Loucy (cell line): ENCODE measurements around the gene PIGR.

ENCODE experiments used
- H2AFZ ChIP-seq: fragments of 200-600 bp; sonication (generic); 2 replicates; pipeline ENCODE4 v1.6.0; 2016; ENCODE audit warnings: antibody characterized with exemption, mild to moderate bottlenecking, low read length, moderate library complexity
- H3F3A ChIP-seq: fragments of 200-600 bp; 2 replicates; pipeline ENCODE4 v1.6.0; 2016; ENCODE audit warnings: antibody characterized with exemption, low read depth, mild to moderate bottlenecking
- H3K27me3 ChIP-seq: fragments of 200-600 bp; sonication (generic); 2 replicates; pipeline ENCODE4 v1.6.1; 2014; ENCODE audit warnings: low read length, mild to moderate bottlenecking; ENCODE audit not compliant: insufficient read depth, poor library complexity, severe bottlenecking
- H3K36me3 ChIP-seq: fragments of 200-600 bp; sonication (generic); 2 replicates; pipeline ENCODE4 v1.6.1; 2016; ENCODE audit warnings: low read length; ENCODE audit not compliant: insufficient read depth
- H3K4me1 ChIP-seq: fragments of 200-600 bp; sonication (generic); 2 replicates; pipeline ENCODE4 v1.5.1; 2014; ENCODE audit warnings: low read length, mild to moderate bottlenecking; ENCODE audit not compliant: insufficient read depth, poor library complexity, severe bottlenecking
- H3K4me2 ChIP-seq: fragments of 200-600 bp; sonication (generic); 2 replicates; pipeline ENCODE4 v1.6.0; 2014; ENCODE audit warnings: antibody characterized with exemption, low read length, low read depth, mild to moderate bottlenecking; ENCODE audit not compliant: poor library complexity, severe bottlenecking
- H3K4me3 ChIP-seq: fragments of 200-600 bp; sonication (generic); 2 replicates; pipeline ENCODE4 v1.5.1; 2014; ENCODE audit warnings: low read length, mild to moderate bottlenecking, mixed read lengths; ENCODE audit not compliant: poor library complexity, severe bottlenecking
- H3K79me2 ChIP-seq: fragments of 200-600 bp; sonication (generic); 2 replicates; pipeline ENCODE4 v1.6.1; 2014; ENCODE audit warnings: low read length; ENCODE audit not compliant: insufficient read depth
- H3K9ac ChIP-seq: fragments of 200-600 bp; sonication (generic); 2 replicates; pipeline ENCODE4 v1.6.0; 2014; ENCODE audit warnings: mild to moderate bottlenecking, low read depth, low read length, moderate library complexity; ENCODE audit not compliant: poor library complexity, severe bottlenecking
- H3K9me2 ChIP-seq: fragments of 200-600 bp; sonication (generic); replicated peaks from 2 replicates; pipeline ENCODE4 v1.6.1; 2016; ENCODE audit warnings: low read depth, low read length, mixed read lengths
- H3K9me3 ChIP-seq: fragments of 200-600 bp; sonication (generic); 2 replicates; pipeline ENCODE4 v1.6.1; 2014; ENCODE audit warnings: mild to moderate bottlenecking, antibody characterized with exemption, low read length, low read depth; ENCODE audit not compliant: insufficient read depth
- H4K20me1 ChIP-seq: fragments of 200-600 bp; sonication (generic); 2 replicates; pipeline ENCODE4 v1.6.0; 2014; ENCODE audit warnings: antibody characterized with exemption, low read length, mild to moderate bottlenecking; ENCODE audit not compliant: insufficient read depth, poor library complexity, severe bottlenecking
- CTCF ChIP-seq: fragments of 200-600 bp; sonication (generic); conservative IDR thresholded peaks from 2 replicates; pipeline ENCODE4 v1.5.1; 2014; ENCODE audit warnings: mild to moderate bottlenecking, antibody characterized with exemption, low read length
- EZH2phosphoT487 ChIP-seq: fragments of 200-600 bp; IDR thresholded peaks from 2 replicates; pipeline ENCODE4 v1.6.1; 2018; ENCODE audit warnings: antibody characterized with exemption, mild to moderate bottlenecking, moderate library complexity, borderline replicate concordance

PIGR gene

DNA sequence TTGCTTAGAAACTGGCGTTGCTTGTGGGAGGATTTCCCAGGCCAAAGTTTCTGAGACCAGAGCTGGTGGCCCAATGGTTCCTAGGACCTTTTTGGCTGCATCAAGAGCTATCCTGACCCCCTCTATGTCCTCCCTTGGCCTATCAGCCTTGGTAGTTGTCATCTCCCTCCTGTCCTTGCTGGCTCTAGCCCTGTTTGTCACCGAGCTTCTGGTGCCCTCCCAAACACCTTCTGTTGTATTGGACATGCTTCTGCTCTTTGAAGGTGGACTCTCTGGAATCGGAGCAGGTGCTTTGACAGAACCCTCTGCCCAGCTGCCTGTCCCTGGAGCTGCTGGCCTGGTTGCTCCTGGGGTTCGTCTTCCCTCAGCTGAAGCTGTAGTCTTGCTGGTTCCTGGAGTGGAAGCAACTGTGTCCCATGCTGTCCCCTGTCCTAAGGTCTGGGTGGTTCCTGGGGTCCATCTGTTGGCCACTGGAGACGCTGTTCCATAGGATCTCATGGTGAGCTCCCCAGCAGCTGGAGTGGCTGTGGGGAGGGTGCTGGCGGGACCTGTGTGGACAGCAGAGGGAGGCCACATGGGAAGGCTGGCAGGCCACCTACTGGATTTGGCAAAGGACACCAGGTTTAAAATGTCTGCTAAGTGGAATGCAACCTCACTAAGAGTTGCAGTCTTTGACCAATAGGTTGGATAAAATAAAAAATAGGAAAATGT, 14.6 kb upstream of the PIGR start:
- TF ChIP-seq CTCF (no peak), EZH2phosphoT487 (no peak)
- Histone ChIP-seq H3K4me3 (no peak overlapping the region), H3K9me3 (no peaks in the 10 kb centered on the region), H4K20me1 (no peaks in the 10 kb centered on the region), H3K79me2 (no peaks in the 10 kb centered on the region), H3K9ac (no peak overlapping the region), H3K36me3 (no peaks in the 10 kb centered on the region), H3K27me3 (no peaks in the 10 kb centered on the region), H2AFZ (no peak overlapping the region), H3K4me2 (no peak overlapping the region), H3F3A (no peaks in the 10 kb centered on the region), H3K4me1 (peaks cover 20% of the 10 kb centered on the region), H3K9me2 (no peaks in the 10 kb centered on the region)

DNA sequence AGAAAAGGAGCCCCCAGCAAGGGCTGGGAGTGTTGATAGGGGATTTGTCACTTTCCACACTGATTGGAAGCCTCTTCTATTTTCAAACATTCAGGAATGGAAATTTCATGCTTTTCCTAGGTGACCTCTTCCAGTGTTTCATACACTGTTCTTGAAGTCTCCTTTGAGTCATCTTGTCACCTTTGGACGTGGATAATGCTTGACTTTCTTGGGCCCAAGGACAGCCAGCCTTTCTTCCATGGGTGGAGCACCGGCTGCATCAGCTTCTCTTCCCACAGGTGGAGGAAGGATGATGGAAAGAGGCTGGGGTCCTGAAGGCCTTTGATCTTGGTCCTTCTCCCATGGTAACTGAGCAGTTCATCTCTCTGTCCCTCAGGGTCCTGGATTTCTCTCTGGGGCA, 11.9 kb upstream of the PIGR start:
- Histone ChIP-seq H3K36me3 (no peaks in the 10 kb centered on the region), H4K20me1 (no peaks in the 10 kb centered on the region), H3K79me2 (no peaks in the 10 kb centered on the region), H3K4me3 (no peak overlapping the region), H3K9ac (no peak overlapping the region), H3K4me1 (peaks cover 10% of the 10 kb centered on the region), H3K4me2 (no peak overlapping the region), H3F3A (no peaks in the 10 kb centered on the region), H3K9me3 (no peaks in the 10 kb centered on the region), H3K27me3 (no peaks in the 10 kb centered on the region), H3K9me2 (no peaks in the 10 kb centered on the region), H2AFZ (no peak overlapping the region)
- no peak for TF ChIP-seq EZH2phosphoT487
- no peak for TF ChIP-seq CTCF

- Histone ChIP-seq H3K9me2 (no peaks in the 10 kb centered on the region), H3K4me1 (peaks cover 6% of the 10 kb centered on the region), H3K9me3 (no peaks in the 10 kb centered on the region), H3K4me2 (no peak overlapping the region), H3K36me3 (no peaks in the 10 kb centered on the region), H3K79me2 (no peaks in the 10 kb centered on the region), H3K9ac (no peak overlapping the region), H3K27me3 (no peaks in the 10 kb centered on the region), H4K20me1 (no peaks in the 10 kb centered on the region), H3F3A (no peaks in the 10 kb centered on the region), H3K4me3 (no peak overlapping the region), H2AFZ (no peak overlapping the region)
- TF ChIP-seq EZH2phosphoT487 (no peak), CTCF (no peak)
These were observed 11.4 kb upstream of the PIGR start for GRCh38 chr1:206957639-206958038.
